ENCODE data around the gene GLDC. TPM values are rescaled to one million over a fixed set of nuclear protein-coding genes. Genes with fewer than 3 reads are reported as not detected.

Gene GLDC
- total and polyA plus RNA-seq, 2 donors (not counting 1 experiment from before 2014, with no cell fraction given) = 0.71 to 0.86 TPM

- Mint-ChIP-seq H3K4me3 (no peak overlapping the region), H3K9me3 (ENCODE audit: insufficient read depth) (no peaks in the 10 kb centered on the region), H3K4me1 (peaks cover 14% of the 10 kb centered on the region), H3K27ac (no peak overlapping the region), H3K27me3 (peaks cover 3% of the 10 kb centered on the region)
- Histone ChIP-seq H3K79me2 (ENCODE audit: control insufficient read depth, insufficient read depth, low read length) (no peaks in the 10 kb centered on the region), H3K27me3 (replicated peaks in 1 of 4; ENCODE audit: control extremely low read depth in 1 of 4, control insufficient read depth in 3 of 4, insufficient read depth in 4 of 4, low read length in 3 of 4) (peaks cover 0 to 4% (median 1%) of the 10 kb centered on the region in 4 experiments), H3K27ac (ENCODE audit: low read length in 2 of 2) (no peak overlapping the region), H3K9me3 (ENCODE audit: control extremely low read depth in 1 of 3, control insufficient read depth in 2 of 3, insufficient read depth in 1 of 3, low read length in 2 of 3) (peaks cover 0 to 3% (median 0%) of the 10 kb centered on the region in 3 donors), H3K9ac (ENCODE audit: low read length) (no peak overlapping the region), H3K4me3 (ENCODE audit: control extremely low read depth in 1 of 5, extremely low read depth in 1 of 5, insufficient read depth in 1 of 5, low read depth in 2 of 5, low read length in 4 of 5) (no peak overlapping the region), H3K4me2 (replicated peaks; ENCODE audit: low read depth, low read length, poor library complexity, severe bottlenecking) (no peak overlapping the region), H3K36me3 (replicated peaks in 1 of 2; ENCODE audit: control extremely low read depth in 1 of 2, control insufficient read depth in 1 of 2, extremely low read depth in 1 of 2, insufficient read depth in 2 of 2, low read length in 1 of 2) (no peaks in the 10 kb centered on the region), H3K4me1 (ENCODE audit: control insufficient read depth in 2 of 2, insufficient read depth in 2 of 2, low read length in 2 of 2) (peaks cover 0 to 4% of the 10 kb centered on the region in 2 donors), H2AFZ (ENCODE audit: insufficient read depth, low read depth, low read length, poor library complexity, severe bottlenecking) (no peak overlapping the region), H4K20me1 (ENCODE audit: control insufficient read depth, insufficient read depth, low read length, poor library complexity, severe bottlenecking) (no peaks in the 10 kb centered on the region)
- intact Hi-C loops (cut with micrococcal nuclease) = no loop called here
- CTCF ChIA-PET = no interaction called here
- ATAC-seq (ENCODE audit: low read depth) (no peak), DNase-seq (no peak)
- WGBS (ENCODE audit: insufficient coverage) = 84% methylated on average over 3 of the region's 5 CpGs
- POLR2A ChIA-PET = no interaction called here
- no peak for TF ChIP-seq CTCF (IDR thresholded peaks at IDR 0.05)
- TF ChIP-seq EZH2 (IDR thresholded peaks at IDR 0.05; ENCODE audit: borderline replicate concordance, insufficient read depth, low read depth, low read length, poor library complexity, severe bottlenecking) = no peak
Measured at GRCh38 chr9:6620796-6621195, 24.7 kb downstream of the GLDC start.

DNA sequence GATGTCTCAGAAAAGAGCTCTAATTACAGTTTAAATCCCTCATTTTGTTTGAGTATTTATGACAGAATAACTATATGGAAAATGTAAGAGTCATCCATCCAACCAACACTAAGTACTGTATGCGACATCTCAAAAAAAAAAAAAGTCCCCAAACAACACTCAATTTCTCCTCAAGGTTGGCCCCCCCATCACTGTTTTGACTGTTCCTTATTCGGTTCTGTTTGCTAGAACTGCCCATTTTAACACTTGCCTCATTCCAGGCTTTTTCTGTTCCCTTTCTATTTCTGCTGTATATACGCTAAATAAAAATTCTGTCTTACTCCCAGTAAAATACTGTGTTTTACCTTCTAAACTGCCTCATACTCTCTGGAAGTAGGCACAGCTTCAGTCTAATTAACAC, 25.2 kb downstream of the GLDC start:
- H3K27me3 Mint-ChIP-seq = no peaks in the 10 kb centered on the region
- Histone ChIP-seq H4K20me1 (ENCODE audit: control insufficient read depth, insufficient read depth, low read length, poor library complexity, severe bottlenecking) (no peaks in the 10 kb centered on the region), H3K27me3 (replicated peaks in 1 of 4; ENCODE audit: control extremely low read depth in 1 of 4, control insufficient read depth in 3 of 4, insufficient read depth in 4 of 4, low read length in 3 of 4) (peaks cover 0 to 4% (median 0%) of the 10 kb centered on the region in 4 experiments), H3K4me1 (ENCODE audit: control insufficient read depth in 2 of 2, insufficient read depth in 2 of 2, low read length in 2 of 2) (peaks cover 0 to 4% of the 10 kb centered on the region in 2 donors), H3K79me2 (ENCODE audit: control insufficient read depth, insufficient read depth, low read length) (no peaks in the 10 kb centered on the region), H3K9ac (ENCODE audit: low read length) (no peak overlapping the region), H3K36me3 (replicated peaks in 1 of 2; ENCODE audit: control extremely low read depth in 1 of 2, control insufficient read depth in 1 of 2, extremely low read depth in 1 of 2, insufficient read depth in 2 of 2, low read length in 1 of 2) (no peaks in the 10 kb centered on the region), H3K27ac (ENCODE audit: low read length in 2 of 2) (no peak overlapping the region), H2AFZ (ENCODE audit: insufficient read depth, low read depth, low read length, poor library complexity, severe bottlenecking) (no peak overlapping the region), H3K9me3 (ENCODE audit: control extremely low read depth in 1 of 3, control insufficient read depth in 2 of 3, insufficient read depth in 1 of 3, low read length in 2 of 3) (peaks cover 0 to 3% (median 0%) of the 10 kb centered on the region in 3 donors), H3K4me2 (replicated peaks; ENCODE audit: low read depth, low read length, poor library complexity, severe bottlenecking) (no peak overlapping the region), H3K4me3 (ENCODE audit: control extremely low read depth in 1 of 5, extremely low read depth in 1 of 5, insufficient read depth in 1 of 5, low read depth in 2 of 5, low read length in 4 of 5) (no peak overlapping the region)
- H3K27ac Mint-ChIP-seq = no peak overlapping the region
- WGBS (ENCODE audit: insufficient coverage) = 33% methylated on average over 1 of the region's 3 CpGs
- H3K4me3 Mint-ChIP-seq = no peak overlapping the region
- no peak for TF ChIP-seq EZH2 (IDR thresholded peaks at IDR 0.05; ENCODE audit: borderline replicate concordance, insufficient read depth, low read depth, low read length, poor library complexity, severe bottlenecking)
- TF ChIP-seq CTCF (IDR thresholded peaks at IDR 0.05) = no peak
- intact Hi-C loops (cut with micrococcal nuclease) = no loop called here
- H3K9me3 Mint-ChIP-seq (ENCODE audit: insufficient read depth) = no peaks in the 10 kb centered on the region
- H3K4me1 Mint-ChIP-seq = peaks cover 14% of the 10 kb centered on the region
- ChIA-PET CTCF (no interaction called here), POLR2A (no interaction called here)
- DNase-seq (no peak), ATAC-seq (ENCODE audit: low read depth) (no peak)

Data from B cell (primary cell).